Fibroblast of lung (primary cell): Measurements from ENCODE around the gene CROCC. TPM values are rescaled to one million over a fixed set of nuclear protein-coding genes. Genes with fewer than 3 reads are reported as not detected.
"Not testable (repeated sequence)": the region's sequence is repeated elsewhere in the genome, so short reads cannot be mapped to it uniquely, and the experiment has no call there.

Experiments
- DNase-seq, 2 donors: peaks; one replicate each; pipeline versions ENCODE4 v3.0.0 to v3.0.0-alpha.2; 2010; ENCODE audit warnings: low read depth in 2 of 2
- H2AFZ ChIP-seq: 2 replicates; pipeline ENCODE4 v1.5.1; 2012; ENCODE audit warnings: low read length, control low read depth, inconsistent platforms
- H3K27ac ChIP-seq: 2 replicates; pipeline ENCODE4 v1.5.1; 2011; ENCODE audit warnings: low read length, control low read depth; ENCODE audit not compliant: insufficient read depth
- H3K27me3 ChIP-seq: 2 replicates; pipeline ENCODE4 v1.5.1; 2011; ENCODE audit warnings: mild to moderate bottlenecking, low read length; ENCODE audit not compliant: control insufficient read depth, insufficient read depth
- H3K36me3 ChIP-seq: 2 replicates; pipeline ENCODE4 v1.5.1; 2011; ENCODE audit warnings: low read length; ENCODE audit not compliant: control insufficient read depth, insufficient read depth
- H3K4me1 ChIP-seq: 2 replicates; pipeline ENCODE4 v1.5.1; 2011; ENCODE audit warnings: low read length; ENCODE audit not compliant: control insufficient read depth, insufficient read depth; ENCODE audit errors: extremely low read depth
- H3K4me2 ChIP-seq: 2 replicates; pipeline ENCODE4 v1.5.1; 2011; ENCODE audit warnings: low read length, control low read depth; ENCODE audit not compliant: insufficient read depth; ENCODE audit errors: extremely low read depth
- H3K4me3 ChIP-seq, 4 experiments: fragments of 200-600 bp in 1 of 4; sonication (generic) in 1 of 4; replicated peaks in 1 of 4; 2 replicates each; pipeline ENCODE4 v1.5.1; 2011 to 2016; ENCODE audit warnings: low read length in 4 of 4, low read depth in 3 of 4, mild to moderate bottlenecking in 3 of 4, control low read depth in 2 of 4, inconsistent platforms in 1 of 4, mixed read lengths in 1 of 4; ENCODE audit not compliant: insufficient read depth in 1 of 4; ENCODE audit errors: control extremely low read depth in 1 of 4
- H3K79me2 ChIP-seq: 2 replicates; pipeline ENCODE4 v1.5.1; 2012; ENCODE audit warnings: mild to moderate bottlenecking, low read length, inconsistent platforms; ENCODE audit not compliant: control insufficient read depth, insufficient read depth
- H3K9ac ChIP-seq: 2 replicates; pipeline ENCODE4 v1.5.1; 2011; ENCODE audit warnings: mild to moderate bottlenecking, low read length, control low read depth; ENCODE audit not compliant: insufficient read depth
- H3K9me3 ChIP-seq: 2 replicates; pipeline ENCODE4 v1.5.1; 2012; ENCODE audit warnings: low read depth, low read length; ENCODE audit not compliant: control insufficient read depth, insufficient read depth
- H4K20me1 ChIP-seq: 2 replicates; pipeline ENCODE4 v1.5.1; 2011; ENCODE audit warnings: low read length; ENCODE audit not compliant: control insufficient read depth, insufficient read depth; ENCODE audit errors: extremely low read depth
- EZH2 ChIP-seq: IDR thresholded peaks from 2 replicates; pipeline ENCODE4 v1.5.1; 2012; ENCODE audit warnings: low read length, control low read depth, mild to moderate bottlenecking; ENCODE audit errors: missing control alignments
- polyA plus RNA-seq, 2 donors: library from polyadenylated mRNA; depleted of rRNA in 1 of 2; stranded (reverse) in 1 of 2; unstranded in 1 of 2; fragments of >200 nt; gene quantifications; 2 replicates each; pipeline ENCODE4 v1.2.1, GENCODE V29; 2011 to 2012; ENCODE audit warnings: missing spikeins in 1 of 2
- total RNA-seq: library from RNA; depleted of rRNA; stranded (reverse); fragments of >200 nt; gene quantifications from 2 replicates; pipeline ENCODE4 v1.2.1, GENCODE V29; 2014
- TF ChIP-seq, protein P1 (sequence below), 2 donors: IDR thresholded peaks in 1 of 2; conservative IDR thresholded peaks in 1 of 2; 1 replicate in 1 of 2; 2 replicates in 1 of 2; pipeline ENCODE4 v1.5.1; 2011 to 2012; ENCODE audit warnings: low read length in 2 of 2, control low read depth in 1 of 2, inconsistent platforms in 1 of 2, low read depth in 1 of 2, mild to moderate bottlenecking in 1 of 2

The CROCC gene
- total and polyA plus RNA-seq, 2 donors (not counting 1 experiment from before 2014, with no cell fraction given) = 3.8 to 20.3 TPM

DNA sequence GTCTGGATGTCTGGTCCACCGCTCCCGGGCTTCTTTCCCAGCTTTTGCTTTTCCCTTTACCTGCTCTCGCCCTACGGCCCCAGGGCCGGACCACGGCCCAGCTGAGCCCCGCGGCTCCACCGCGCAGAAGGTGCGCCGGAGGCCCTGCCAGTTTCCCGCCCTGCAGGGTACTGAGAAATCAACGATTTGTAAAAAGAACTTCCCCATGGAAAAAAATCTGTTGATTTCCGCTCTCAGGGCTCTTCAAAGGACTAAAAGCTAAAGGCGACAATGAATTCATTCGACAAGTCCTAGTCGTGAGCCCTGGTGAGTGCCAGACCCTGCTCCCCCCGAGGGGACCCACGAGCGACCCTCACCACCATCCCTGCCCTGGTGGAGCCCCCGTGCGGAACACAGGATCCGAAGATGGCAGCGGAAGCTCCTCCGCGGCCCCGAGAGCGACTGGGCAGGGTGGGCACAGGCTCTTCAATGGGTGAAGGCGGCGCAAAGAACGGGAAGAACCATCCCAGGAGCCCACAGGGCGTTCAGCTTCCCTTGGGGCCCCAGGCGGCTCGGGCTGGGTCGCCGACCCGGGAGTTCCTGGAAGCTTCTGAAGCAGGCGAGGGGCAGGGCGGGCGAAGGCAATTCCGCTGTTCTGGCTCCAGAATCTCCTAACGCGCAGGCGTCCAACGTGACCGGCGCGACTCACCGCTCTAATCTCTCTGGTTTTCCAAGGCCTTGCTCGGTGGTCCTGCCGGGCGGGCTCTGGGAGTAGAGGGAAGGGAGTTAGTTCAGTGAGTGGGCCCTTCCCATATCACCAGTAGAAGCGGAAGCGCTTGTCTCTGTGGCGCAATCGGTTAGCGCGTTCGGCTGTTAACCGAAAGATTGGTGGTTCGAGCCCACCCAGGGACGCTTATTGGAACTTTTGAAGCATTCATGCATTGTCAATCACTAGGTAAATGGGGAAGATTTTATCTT, 32.6 kb upstream of the CROCC start:
- peaks cover 5% of the 10 kb centered on the region for H3K27me3 ChIP-seq
- TF ChIP-seq, protein P1, sequence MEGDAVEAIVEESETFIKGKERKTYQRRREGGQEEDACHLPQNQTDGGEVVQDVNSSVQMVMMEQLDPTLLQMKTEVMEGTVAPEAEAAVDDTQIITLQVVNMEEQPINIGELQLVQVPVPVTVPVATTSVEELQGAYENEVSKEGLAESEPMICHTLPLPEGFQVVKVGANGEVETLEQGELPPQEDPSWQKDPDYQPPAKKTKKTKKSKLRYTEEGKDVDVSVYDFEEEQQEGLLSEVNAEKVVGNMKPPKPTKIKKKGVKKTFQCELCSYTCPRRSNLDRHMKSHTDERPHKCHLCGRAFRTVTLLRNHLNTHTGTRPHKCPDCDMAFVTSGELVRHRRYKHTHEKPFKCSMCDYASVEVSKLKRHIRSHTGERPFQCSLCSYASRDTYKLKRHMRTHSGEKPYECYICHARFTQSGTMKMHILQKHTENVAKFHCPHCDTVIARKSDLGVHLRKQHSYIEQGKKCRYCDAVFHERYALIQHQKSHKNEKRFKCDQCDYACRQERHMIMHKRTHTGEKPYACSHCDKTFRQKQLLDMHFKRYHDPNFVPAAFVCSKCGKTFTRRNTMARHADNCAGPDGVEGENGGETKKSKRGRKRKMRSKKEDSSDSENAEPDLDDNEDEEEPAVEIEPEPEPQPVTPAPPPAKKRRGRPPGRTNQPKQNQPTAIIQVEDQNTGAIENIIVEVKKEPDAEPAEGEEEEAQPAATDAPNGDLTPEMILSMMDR (conservative IDR thresholded peaks at IDR 0.05 in 1 of 2, IDR thresholded peaks at IDR 0.05 in 1 of 2; ENCODE audit: low read depth in 1 of 2, low read length in 2 of 2) = peak; percentile 9 to 34
- no peak for TF ChIP-seq EZH2
- DNase-seq = peak; percentile 83 to 89
- no peaks in the 10 kb centered on the region for H3K9me3 ChIP-seq
- H3K36me3 ChIP-seq = no peaks in the 10 kb centered on the region
- H3K79me2 ChIP-seq = no peaks in the 10 kb centered on the region
- H3K4me2 ChIP-seq = peak overlapping the region; percentile 46
- H3K9ac ChIP-seq = peak overlapping the region; percentile 62
- H4K20me1 ChIP-seq = no peaks in the 10 kb centered on the region
- H3K27ac ChIP-seq = no peak overlapping the region
- H3K4me3 ChIP-seq = peak overlapping the region; percentile 41 to 72 (median 53)
- peak overlapping the region; percentile 67 for H2AFZ ChIP-seq
- no peaks in the 10 kb centered on the region for H3K4me1 ChIP-seq

DNA sequence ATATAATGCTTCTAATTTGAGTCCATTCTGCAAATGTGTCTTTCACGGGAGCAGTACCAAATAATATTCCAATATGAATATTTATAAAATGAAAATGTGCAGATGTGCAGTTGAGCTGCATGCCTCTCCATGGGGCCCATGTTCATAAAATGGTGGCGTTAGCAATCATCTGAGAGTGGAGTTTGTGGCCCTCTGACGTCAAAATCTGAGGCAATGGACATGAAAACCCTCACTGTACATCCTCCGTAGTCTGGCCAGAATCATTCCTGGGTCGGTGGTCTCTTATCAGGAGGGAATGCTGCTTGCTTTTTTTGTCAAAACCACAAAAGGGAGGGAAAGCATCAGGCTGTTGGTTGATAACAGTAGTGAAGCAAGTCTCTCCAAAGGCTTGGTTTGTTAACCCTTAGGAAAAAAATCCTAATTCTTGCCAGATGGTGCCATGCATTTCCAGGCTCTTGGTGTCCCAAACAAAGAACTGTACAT, 31.2 kb upstream of the CROCC start:
- not testable (repeated sequence) for H3K36me3 ChIP-seq, H3K27ac ChIP-seq, H3K4me3 ChIP-seq, H2AFZ ChIP-seq, H3K9ac ChIP-seq, H3K9me3 ChIP-seq, H3K27me3 ChIP-seq, DNase-seq, H3K79me2 ChIP-seq, H3K4me1 ChIP-seq, H4K20me1 ChIP-seq, H3K4me2 ChIP-seq

DNA sequence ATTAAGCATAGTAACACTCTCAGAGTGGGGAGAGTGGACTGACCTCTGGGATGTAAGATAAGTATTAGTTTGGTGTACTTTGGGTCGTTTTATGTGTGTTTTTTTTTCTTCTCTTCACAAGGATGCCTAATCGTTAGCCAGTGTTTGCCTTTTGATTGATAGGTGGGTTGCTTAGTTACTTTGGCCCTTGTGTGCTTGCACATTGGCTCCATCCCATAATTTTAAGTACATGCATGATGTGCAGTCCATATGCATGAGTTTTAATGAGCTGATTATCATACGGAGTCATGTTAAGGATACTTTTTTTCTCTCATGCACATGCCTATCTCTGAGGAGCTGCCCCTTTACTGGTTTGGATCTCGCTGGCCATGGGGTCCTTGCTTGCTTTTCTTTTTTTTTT, 30.7 kb upstream of the CROCC start:
- not testable (repeated sequence) for H3K27me3 ChIP-seq, DNase-seq, H3K79me2 ChIP-seq

DNA sequence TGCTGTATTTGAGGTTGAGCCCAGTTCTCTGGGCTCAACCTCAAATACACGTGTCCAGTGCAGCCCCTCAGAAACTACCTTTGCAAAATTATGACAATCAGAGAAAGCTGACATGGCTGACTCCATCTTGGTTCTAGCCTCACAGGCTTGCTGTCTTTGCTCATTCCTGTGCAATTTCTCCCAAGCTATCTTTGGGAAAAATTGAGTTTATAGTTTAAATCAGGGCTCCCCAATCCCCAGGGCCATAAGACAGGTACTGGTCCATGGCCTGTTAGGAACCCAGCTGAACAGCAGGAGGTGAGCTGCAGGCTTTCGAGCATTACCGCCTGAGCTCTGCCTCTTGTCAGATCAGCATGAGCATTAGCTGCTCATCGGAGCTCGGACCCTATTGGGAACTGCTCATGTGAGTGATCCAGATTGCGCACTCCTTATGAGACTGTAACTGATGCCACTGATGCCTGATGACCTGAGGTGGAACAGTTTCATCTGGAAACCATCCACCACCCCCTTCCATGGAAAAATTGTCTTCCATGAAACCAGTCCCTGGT, 28.7 kb upstream of the CROCC start:
- H3K4me2 ChIP-seq, H2AFZ ChIP-seq, H4K20me1 ChIP-seq, H3K27ac ChIP-seq, H3K79me2 ChIP-seq, H3K27me3 ChIP-seq, H3K9me3 ChIP-seq, H3K36me3 ChIP-seq, H3K9ac ChIP-seq, H3K4me3 ChIP-seq, H3K4me1 ChIP-seq, DNase-seq: not testable (repeated sequence)

More for the DNA sequence above, 30.7 kb upstream of the CROCC start:
- not testable (repeated sequence) for H3K4me2 ChIP-seq, H2AFZ ChIP-seq, H3K9me3 ChIP-seq, H3K9ac ChIP-seq, H4K20me1 ChIP-seq, H3K36me3 ChIP-seq, H3K4me3 ChIP-seq, H3K4me1 ChIP-seq, H3K27ac ChIP-seq

DNA sequence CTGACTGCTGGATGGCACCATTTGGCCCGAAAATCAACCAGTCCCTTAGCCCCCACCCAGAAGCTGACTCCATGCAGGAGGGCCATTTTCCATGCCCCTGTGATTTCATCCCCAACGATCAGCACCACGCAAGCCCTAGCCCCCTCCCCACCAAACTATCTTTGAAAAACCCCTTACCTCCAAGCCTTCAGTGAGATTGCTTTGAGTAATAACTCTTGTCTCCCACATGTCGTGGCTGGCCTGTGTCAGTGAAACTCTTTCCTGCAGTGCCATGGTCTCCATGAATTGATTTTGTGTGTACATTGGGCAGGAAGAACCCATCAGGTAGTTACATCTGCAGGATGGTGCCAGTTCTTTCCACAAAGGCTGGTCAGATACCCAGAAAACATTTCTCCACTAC, 27.9 kb upstream of the CROCC start:
- H3K36me3 ChIP-seq, H3K4me1 ChIP-seq, H3K79me2 ChIP-seq, DNase-seq, H4K20me1 ChIP-seq, H2AFZ ChIP-seq, H3K9me3 ChIP-seq, H3K27ac ChIP-seq, H3K4me2 ChIP-seq, H3K9ac ChIP-seq, H3K27me3 ChIP-seq, H3K4me3 ChIP-seq: not testable (repeated sequence)

DNA sequence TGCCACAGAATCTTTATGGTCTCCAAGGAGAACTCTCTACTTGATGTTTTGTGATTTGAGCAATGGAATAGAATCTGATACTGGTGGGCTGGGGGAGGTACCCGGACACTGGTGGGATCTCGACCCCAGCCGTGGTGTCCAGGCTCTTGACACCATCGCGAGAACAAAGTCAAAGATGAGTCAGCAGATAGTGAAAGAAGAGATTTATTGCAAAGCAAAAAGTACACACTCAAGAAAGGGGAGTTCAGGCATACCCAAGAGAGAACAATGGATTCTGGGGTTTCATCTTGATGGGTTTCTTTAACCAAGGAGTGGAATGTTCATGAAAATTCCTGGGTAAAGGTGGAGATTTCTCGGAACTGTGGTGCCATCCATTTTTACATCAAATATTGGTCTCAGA, 27.4 kb upstream of the CROCC start:
- H3K9ac ChIP-seq, H3K27ac ChIP-seq, H3K79me2 ChIP-seq, H2AFZ ChIP-seq, H4K20me1 ChIP-seq, H3K36me3 ChIP-seq, DNase-seq, H3K4me3 ChIP-seq, H3K4me1 ChIP-seq, H3K9me3 ChIP-seq, H3K4me2 ChIP-seq, H3K27me3 ChIP-seq: not testable (repeated sequence)
